Activated CD8-positive, alpha-beta memory T cell treated with anti-CD3 and anti-CD28 coated beads for 1 hour (primary cell): ENCODE measurements around the gene FLNB.

Experiments
- DNase-seq, 2 donors: peaks; one replicate each; pipeline ENCODE4 v3.0.0-alpha.2; 2020; ENCODE audit warnings: low read depth in 1 of 2; ENCODE audit errors: extremely low read depth in 1 of 2

FLNB gene

GRCh38 chr3:58129041-58129770 is 121.0 kb downstream of the FLNB start:
- DNase-seq: no peak

- DNase-seq: no peak
Observed at GRCh38 chr3:58130591-58130990, 122.4 kb downstream of the FLNB start.

GRCh38 chr3:58131101-58131825 is 123.0 kb downstream of the FLNB start:
- no peak for DNase-seq

GRCh38 chr3:58132850-58133249 is 124.6 kb downstream of the FLNB start:
- no peak for DNase-seq

GRCh38 chr3:58134468-58134867 is 126.2 kb downstream of the FLNB start:
- DNase-seq: no peak

GRCh38 chr3:58135712-58136543 is 127.7 kb downstream of the FLNB start:
- DNase-seq: no peak

GRCh38 chr3:58137306-58137705 is 129.1 kb downstream of the FLNB start:
- DNase-seq: no peak

- DNase-seq: no peak
Observed at GRCh38 chr3:58141766-58142345, 133.6 kb downstream of the FLNB start.

- no peak for DNase-seq
Observed at GRCh38 chr3:58143417-58144055, 135.3 kb downstream of the FLNB start.

- no peak for DNase-seq
Observed at GRCh38 chr3:58144478-58145325, 136.5 kb downstream of the FLNB start.

- no peak for DNase-seq
Observed at GRCh38 chr3:58148049-58148448, 139.8 kb downstream of the FLNB start.

GRCh38 chr3:58150130-58150809 is 142.0 kb downstream of the FLNB start:
- no peak for DNase-seq

GRCh38 chr3:58150810-58151199 is 142.6 kb downstream of the FLNB start:
- DNase-seq: no peak

GRCh38 chr3:58151637-58152036 is 143.4 kb downstream of the FLNB start:
- no peak for DNase-seq

GRCh38 chr3:58152225-58153015 is 144.2 kb downstream of the FLNB start:
- DNase-seq: no peak

GRCh38 chr3:58153371-58153770 is 145.1 kb downstream of the FLNB start:
- no peak for DNase-seq

- no peak for DNase-seq
Observed at GRCh38 chr3:58154626-58155449, 146.6 kb downstream of the FLNB start.

GRCh38 chr3:58155838-58156237 is 147.6 kb downstream of the FLNB start:
- no peak for DNase-seq
